RPMI8226 (cell line): ENCODE results near the gene JPH2.

ENCODE experiments used
- DNase-seq: peaks from one replicate; pipeline ENCODE4 v3.0.0-alpha.2; 2015

Gene JPH2

DNA sequence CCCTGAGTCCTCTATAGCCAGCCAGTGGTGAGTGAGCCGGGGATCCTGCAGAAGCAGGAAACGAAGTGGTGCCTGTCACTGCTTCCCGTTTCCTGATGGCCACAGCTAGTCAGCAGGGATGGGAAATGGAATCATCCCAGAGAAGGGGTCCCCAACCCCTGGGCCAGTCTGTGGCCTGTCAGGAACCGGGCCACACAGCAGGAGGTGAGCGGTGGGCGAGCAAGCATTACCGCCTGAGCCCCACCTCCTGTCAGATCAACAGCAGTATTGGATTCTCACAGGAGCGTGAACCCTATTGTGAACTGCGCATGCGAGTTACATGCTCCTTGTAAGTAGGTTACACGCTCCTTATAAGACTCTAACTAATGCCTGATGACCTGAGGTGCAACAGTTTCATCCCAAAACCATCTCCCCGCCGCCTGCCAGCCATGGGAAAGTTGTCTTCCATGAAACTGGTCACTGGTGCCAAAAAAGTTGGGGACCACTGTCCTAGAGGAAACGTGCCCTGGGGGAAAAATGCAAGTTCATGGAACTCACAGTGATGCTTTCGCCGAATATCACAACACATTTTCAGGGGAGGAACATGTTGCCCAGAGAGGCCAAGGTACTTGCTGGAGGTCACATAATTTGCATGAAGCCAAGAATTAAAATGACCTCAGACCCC is 113.8 kb downstream of the JPH2 start:
- DNase-seq: no peak

DNA sequence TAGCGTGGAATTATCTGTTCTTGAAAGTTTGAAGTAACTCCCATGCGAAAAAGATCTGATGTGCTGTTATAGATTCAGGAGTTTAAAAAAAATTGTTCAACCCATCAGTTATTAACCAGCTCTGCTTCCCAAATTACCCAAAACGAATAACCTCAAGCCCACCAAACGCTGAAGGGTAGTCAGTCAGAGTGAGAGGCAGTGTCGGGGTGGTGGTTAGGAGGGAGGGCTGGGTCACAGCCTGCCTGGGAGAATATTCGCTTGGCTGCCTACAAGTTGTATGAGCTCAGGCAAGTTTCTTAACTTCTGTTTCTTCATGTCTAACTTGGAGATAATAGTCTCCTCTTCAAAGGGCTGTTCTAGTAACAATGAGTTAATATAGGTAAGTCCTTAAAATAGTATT is 114.6 kb downstream of the JPH2 start:
- no peak for DNase-seq

DNA sequence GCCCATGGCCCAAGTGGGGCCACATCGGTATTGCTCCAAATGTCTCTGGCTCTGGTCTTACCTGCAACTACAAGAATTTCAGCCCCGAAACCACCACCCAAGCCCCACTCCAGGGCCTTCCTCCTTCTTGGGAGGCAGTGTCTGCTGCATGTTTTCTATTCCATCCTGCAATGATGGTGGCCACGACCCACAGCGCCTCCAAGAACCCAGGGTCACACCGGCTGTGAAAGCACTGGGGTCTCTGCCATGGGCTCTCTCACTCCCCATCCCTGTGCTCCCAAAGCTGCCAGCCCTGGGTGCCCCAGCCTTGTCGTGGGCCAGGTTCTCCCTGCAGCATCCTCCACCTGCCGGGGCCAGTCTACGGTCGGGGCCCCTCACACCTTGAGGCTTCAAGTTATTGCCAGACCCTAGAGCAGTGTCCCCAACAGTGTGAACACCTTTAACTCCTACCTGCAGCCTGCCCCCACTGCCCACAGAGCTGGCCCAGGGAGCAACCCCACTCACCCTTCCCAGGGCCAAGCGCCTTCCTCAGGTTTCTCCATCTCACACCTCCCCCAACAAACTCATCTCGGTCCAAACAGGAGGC is 115.4 kb downstream of the JPH2 start:
- no peak for DNase-seq

DNA sequence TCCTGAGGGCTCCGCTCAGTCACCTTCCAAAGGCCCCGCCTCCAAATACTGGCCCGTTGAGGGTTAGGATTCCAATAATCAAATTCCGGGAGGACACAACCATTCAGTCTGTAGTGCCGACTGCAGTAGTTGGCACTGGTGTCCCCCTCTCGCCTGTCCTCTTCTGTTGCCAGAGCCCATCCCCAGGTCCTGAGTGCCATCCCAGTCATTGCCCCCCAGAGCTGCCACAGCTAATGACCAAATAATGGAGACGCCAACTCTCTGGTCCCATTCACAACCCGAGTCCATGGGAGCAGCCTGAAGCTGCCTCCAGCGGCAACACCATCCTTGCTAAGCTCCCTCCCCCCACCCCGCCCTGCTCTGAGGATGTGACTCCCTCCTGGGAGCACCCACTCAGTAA is 115.9 kb downstream of the JPH2 start:
- no peak for DNase-seq

DNA sequence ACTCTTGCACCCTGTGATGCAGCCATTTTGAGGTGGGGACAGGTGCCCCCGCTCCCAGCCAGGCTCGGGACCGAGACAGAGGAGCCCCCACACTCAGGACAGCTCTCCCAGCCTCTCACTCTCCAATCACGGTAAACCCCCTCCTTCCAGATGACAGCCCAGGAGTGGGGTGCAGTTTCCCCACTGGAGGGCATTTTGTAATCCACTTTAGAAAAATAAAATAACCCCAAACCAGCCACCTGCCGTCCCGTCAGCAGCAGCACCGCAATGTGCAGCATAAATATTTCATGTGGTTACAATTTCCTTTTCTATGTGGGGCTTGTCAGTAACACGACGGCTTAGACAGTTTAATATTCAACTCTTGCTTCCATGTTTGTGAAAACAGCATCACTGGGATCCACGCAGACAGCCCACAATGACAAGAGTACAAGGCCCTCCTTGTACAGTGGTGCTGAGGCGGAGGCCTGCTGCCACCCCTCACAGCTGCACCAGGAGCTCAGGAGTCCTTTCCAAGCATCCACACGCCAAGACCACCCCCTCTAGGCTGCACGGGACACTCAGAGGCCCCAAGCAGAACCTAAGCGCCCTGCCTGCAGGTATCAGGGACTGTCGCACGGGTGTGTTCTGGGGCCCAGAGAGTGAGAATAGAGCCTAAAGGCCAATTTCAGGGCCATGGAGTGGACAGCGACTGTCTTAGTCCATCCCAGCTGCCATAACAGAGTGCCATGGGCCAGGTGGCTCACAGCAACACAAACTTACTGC is 116.7 kb downstream of the JPH2 start:
- no peak for DNase-seq

DNA sequence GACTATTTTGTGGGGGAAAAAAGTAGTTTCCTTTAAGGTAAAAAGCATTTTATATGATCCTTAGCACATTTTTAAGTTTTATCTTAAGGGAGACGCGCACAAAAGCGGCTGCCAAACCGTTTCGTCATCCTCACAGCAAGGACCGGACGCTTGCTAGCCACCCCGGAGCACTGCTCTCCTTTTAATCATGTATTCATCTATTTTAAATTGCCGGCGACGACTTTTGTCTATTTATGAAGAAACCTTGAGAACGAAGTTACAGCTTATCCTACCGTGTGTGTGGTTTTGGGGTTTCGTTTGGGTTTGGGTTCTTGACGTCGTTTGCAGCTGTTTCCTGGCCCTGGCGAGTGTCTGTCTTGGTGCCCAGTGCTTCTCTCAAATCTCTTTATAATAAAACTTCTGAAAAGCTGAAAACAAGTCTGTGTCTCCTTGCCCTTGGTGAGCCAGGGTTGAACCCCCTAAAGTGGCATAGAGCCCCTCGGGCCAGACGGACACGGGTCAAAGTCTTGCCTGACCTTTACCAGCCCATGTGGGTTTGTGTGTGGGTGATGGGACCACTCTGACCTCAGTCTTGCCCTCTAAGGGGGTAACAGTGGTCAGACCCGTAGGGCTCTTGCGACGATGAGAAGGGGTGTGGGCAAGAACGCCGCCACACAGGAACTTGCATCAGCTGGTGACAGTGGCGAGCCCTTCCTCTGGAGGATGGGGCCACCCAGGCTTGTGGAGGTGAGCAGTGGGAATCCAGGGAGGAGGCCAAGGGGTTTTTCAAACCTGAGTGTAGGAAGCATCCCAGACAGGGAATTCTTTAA is 117.6 kb downstream of the JPH2 start:
- no peak for DNase-seq

DNA sequence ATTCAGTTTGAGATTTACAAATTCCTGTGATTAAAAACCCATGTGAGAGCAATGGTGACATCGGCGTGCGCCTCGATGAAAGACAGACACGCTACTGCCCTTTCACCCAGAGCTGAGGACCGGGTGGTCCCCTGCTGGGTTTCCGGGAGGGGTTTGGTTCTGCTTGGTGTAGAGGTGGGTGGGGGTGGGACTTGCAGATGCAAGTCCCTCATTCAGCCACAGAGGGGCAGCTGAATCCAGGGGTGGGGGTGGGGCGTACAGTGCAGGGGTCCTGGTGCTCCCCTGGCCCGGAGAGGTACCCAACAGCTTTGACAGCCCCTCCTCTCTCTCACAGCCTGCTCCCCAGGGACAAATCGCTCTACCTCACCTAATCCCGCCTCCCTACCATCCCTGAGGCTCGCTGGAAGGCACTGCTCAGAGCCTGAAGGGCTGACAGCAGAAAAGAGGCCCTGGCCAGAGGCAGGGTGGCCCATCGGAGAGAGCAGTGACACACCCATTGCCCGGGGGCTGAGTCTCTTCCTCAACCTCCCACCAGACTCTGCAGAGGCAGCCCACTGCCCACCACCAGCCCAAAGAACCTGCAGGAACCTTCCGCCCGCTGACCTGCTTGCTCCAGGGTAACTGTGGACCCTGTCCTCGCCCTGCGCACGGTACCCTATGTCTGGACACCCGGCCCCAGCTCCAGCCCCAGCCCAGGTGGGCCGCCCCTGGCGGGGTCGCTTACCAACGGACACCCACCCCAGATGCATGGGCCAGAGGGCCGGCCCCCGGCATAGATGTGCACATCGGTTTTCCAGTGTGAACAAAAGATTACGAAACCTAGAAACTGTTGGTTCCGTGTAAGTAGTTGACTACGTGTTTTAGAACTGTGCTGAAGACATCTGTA is 118.4 kb downstream of the JPH2 start:
- DNase-seq: no peak

DNA sequence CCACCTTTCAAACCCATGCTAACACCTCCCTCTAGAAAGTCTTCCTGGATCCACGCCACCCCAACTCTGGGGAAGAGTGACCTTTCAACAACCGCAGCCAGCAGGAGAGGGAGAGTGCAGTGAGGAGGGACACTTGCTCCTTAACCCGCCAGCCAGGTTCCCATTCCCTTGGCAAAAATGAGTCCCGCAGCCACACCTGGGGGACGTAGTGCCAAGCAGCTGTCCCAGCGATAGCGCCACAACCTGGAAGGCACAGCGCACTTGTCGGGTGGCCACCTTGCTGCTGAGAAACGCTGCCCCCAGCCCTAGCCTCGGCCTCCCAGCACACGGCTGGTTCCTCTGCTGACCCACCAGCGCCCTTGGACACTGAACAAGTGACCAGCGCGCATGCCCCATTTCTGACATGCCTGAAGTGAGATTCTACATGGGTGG is 119.3 kb downstream of the JPH2 start:
- no peak for DNase-seq

DNA sequence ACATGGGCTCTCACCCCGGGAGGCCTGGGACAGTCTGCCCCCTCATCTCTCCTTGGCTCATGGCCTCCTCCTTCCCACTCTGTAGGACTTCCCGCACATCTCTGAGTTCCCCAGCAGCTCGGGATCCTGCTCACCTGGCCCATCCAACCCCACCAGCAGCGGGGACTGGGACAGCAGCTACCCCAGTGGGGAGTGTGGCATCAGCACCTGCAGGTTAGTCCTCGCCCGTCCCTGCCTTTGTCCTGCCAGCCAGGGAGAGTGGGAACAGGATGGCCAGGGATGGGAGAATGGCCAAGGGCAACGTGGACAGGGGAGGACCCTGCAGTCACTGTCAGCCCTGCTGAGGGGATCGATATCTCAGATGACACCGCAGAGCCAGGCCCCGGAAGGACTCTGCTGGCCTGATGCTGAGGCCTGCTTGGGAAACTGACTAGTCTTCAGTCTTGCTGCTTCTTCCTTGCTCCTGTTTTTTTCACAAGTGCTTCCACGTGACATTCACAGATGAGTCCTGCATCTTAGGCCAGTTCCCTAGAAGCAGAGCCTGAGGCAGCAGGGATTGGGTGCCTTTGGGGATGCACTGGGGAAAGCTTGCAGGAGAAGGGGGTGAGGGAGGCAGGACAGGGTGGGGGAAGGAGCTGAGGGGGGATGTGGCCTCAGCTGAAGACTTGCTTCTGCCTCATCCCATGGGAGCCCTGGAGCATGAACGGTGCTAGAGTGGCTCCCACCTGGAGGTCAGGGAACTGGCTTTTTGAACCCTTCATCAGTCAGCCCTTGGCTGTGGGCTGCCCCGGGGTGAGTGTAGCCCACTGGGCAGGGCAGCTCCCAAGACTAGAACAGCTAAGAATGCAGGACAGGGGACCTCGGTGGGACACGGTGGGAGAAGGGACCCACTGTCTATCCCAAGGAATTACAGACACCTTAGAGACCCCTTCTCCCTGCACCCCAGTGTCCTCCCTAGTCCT is 120.1 kb downstream of the JPH2 start:
- no peak for DNase-seq

DNA sequence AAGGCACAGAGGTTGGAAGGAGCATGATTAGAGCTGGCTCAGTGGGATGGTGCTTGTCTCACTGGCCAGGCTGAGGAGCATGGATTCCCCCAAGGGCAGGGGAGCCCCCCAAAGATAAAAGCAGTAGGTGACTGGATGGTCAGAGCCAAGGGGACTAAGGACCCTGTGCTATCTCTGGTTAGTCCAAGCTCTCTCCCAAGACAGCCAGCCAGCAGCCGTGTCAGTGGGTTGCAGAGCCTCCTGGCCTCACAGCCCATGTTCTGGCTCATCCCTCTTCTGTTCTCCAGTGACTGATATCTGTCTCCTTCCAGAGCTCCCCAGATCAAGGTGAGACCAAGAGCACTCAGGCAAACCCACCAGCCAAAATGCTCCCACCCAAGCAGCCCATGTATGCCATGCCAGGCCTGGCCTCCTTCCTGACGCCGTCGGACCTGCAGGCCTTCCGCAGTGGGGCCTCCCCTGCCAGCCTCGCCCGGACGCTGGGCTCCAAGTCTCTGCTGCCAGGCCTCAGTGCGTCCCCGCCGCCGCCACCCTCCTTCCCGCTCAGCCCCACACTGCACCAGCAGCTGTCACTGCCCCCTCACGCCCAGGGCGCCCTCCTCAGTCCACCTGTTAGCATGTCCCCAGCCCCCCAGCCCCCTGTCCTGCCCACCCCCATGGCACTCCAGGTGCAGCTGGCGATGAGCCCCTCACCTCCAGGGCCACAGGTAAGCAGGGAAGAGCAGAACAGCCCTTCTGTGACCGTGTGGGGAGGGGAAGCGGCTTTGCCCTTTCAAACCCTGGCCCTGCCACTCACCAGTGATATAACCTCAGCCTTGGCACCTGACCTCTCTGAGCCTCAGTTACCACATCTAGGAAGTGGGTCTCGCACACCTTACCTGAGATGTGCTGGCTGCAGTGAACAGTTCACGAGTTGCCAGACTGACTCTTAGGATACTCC is 121.3 kb downstream of the JPH2 start:
- DNase-seq: no peak

DNA sequence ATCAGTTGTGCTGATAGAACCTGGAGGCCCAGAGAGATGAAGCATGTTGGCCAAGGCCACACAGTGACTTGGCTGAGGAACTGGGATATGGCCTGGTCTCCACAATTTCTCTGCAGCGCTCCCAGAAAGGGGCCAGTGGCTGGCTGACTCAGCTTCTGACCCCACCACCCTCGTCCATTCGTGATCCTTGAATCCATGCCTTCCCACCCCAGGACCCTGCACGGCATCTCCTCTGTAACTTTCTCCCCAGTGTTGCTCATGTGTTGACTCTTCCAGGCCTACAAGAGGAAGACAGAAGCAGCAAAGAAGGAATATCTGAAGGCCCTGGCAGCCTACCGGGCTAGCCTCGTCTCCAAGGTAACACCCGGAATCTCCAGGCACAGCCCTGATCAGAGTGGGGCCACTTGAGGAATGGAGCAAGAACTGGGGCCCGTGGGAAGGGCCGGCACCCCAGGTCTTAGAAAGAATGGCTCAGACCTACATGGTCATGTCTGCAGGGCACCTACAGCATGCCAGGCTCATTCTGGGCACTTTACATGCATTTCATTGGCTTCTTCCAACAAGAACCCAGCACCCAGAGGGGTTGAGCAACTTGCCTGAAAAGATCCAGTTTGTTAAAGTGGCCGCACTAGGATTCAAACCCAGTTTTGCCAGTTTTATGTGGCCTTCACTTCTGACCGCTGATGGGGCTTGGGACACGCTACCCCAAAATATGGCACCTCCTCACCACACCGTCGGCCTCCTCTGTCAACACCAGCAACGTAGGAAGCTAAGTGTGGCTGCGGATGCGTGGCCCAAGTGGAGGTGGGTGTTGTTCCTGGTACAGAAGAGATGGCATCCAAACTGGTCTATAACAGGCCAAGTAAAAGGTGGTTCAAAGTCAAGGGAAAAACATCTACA is 122.2 kb downstream of the JPH2 start:
- DNase-seq: no peak
